GM12801 (cell line): Measurements from ENCODE around the gene COPS7A.

Source experiments
- CTCF ChIP-seq: IDR thresholded peaks from one replicate; pipeline ENCODE4 v1.5.1; 2011; ENCODE audit warnings: control low read depth; ENCODE audit not compliant: insufficient read length; ENCODE audit errors: extremely low read depth

COPS7A gene

GRCh38 chr12:6771509-6772330 is 47.9 kb downstream of the COPS7A start:
- TF ChIP-seq CTCF: no peak

- TF ChIP-seq CTCF: no peak
Measured at GRCh38 chr12:6772331-6772695, 48.5 kb downstream of the COPS7A start, which contains the start of gene LAG3. Gene LAG3 (plus strand): TSS chr12:6772520. CDS start chr12:6772853, 333 bp downstream.

- TF ChIP-seq CTCF: no peak
Measured at GRCh38 chr12:6772726-6773589, 49.1 kb downstream of the COPS7A start.

- no peak for TF ChIP-seq CTCF
Measured at GRCh38 chr12:6773590-6774351, 49.9 kb downstream of the COPS7A start.

- no peak for TF ChIP-seq CTCF
Measured at GRCh38 chr12:6774499-6775062, 50.7 kb downstream of the COPS7A start.

- no peak for TF ChIP-seq CTCF
Measured at GRCh38 chr12:6775185-6776174, 51.6 kb downstream of the COPS7A start.
